Ovary (tissue), 9 donors: ENCODE measurements around the gene GNG12. TPM values are rescaled to one million over a fixed set of nuclear protein-coding genes. Genes with fewer than 3 reads are reported as not detected.

Source experiments
- DNase-seq, 5 donors: peaks; one replicate each; pipeline ENCODE4 v3.0.0-alpha.2; 2019 to 2020
- H3K27ac ChIP-seq, 2 donors: fragments of 200-600 bp; one replicate each; pipeline versions ENCODE4 v1.5.1 to v1.8.0; 2019 to 2022
- H3K27me3 ChIP-seq: fragments of 200-600 bp; one replicate; pipeline ENCODE4 v1.8.0; 2022
- H3K36me3 ChIP-seq: fragments of 200-600 bp; sonication (generic); one replicate; pipeline ENCODE4 v1.5.1; 2019
- H3K4me1 ChIP-seq: one replicate; pipeline ENCODE4 v1.8.1; 2013; ENCODE audit warnings: mild to moderate bottlenecking, moderate library complexity; ENCODE audit not compliant: insufficient read depth
- H3K4me3 ChIP-seq: fragments of 200-600 bp; sonication (generic); one replicate; pipeline ENCODE4 v1.5.1; 2017
- H3K9me3 ChIP-seq, 2 donors: fragments of 200-600 bp in 1 of 2; sonication (generic) in 1 of 2; one replicate each; pipeline versions ENCODE4 v1.5.1 to v1.8.1; 2013 to 2019; ENCODE audit warnings: mild to moderate bottlenecking in 1 of 2, moderate library complexity in 1 of 2
- EP300 ChIP-seq: sonication (generic); formaldehyde crosslinking; IDR thresholded peaks from one replicate; pipeline ENCODE4 v1.6.1; 2017; ENCODE audit warnings: antibody characterized with exemption
- POLR2A ChIP-seq: fragments of 450-650 bp; IDR thresholded peaks from one replicate; pipeline ENCODE4 v1.6.1; 2017; ENCODE audit warnings: antibody characterized with exemption, mild to moderate bottlenecking, moderate library complexity
- WGBS, 3 donors: extraction: QIAGEN DNeasy Blood & Tissue Kit in 1 of 3; methylation state at CpG; one replicate each; pipeline versions ENCODE4 v1.1.5 to v1.1.7; 2013 to 2017; 5-methylcytosine and 5-hydroxymethylcytosine counted together
- intact Hi-C, 4 donors: fragments of 100-400 bp; cut with DNase I; formaldehyde crosslinking; loops; one replicate each; pipeline versions ENCODE4 v1.11.0 to v1.15.1; 2022 to 2023
- polyA plus RNA-seq, 2 donors: library from polyadenylated mRNA; stranded (reverse); fragments of 200-250 nt in 1 of 2; fragments of 350-450 nt in 1 of 2; fragmentation: Illumina TruSeq in 1 of 2; extraction: RNeasy Lipid Tissue Mini Kit (QIAGEN cat#74804) in 1 of 2; gene quantifications; one replicate each; pipeline ENCODE4 v1.2.3, GENCODE V29; 2013 to 2014
- total RNA-seq, 7 donors: library from RNA; depleted of rRNA in 2 of 7; stranded (reverse); fragments of >200 nt in 2 of 7; fragmentation: NEBNext Ultra II Directional in 3 of 7; extraction: Animal tissue kit (Norgen Biotek cat#: 25700) in 3 of 7; gene quantifications; one replicate each; pipeline versions ENCODE4 v1.1.0 to v1.2.4, GENCODE V29; 2016 to 2023
- TF ChIP-seq, protein P1 (sequence below), 3 donors: fragments of 450-650 bp in 2 of 3; fragments of 200-600 bp in 1 of 3; IDR thresholded peaks; one replicate each; pipeline versions ENCODE4 v1.5.1 to v1.8.0; 2016 to 2022; ENCODE audit warnings: antibody characterized with exemption in 3 of 3, mild to moderate bottlenecking in 1 of 3
- donor health status: DM: no; HTN: no; CAD: no; lungs with moderate emphysema.
- donor health status: DM: no; HTN: no; CAD: no.
- donor health status: Bipolar disorder and iron deficiency.
- donor health status: DM: yes; HTN: yes; CAD: no.
- donor health status: DM: no; HTN: no; CAD: no.
- donor health status: DM: yes; HTN: yes; CAD: no.

Gene GNG12
- total and polyA plus RNA-seq, 9 donors: 41.0 to 121 (median 68.0) TPM

DNA sequence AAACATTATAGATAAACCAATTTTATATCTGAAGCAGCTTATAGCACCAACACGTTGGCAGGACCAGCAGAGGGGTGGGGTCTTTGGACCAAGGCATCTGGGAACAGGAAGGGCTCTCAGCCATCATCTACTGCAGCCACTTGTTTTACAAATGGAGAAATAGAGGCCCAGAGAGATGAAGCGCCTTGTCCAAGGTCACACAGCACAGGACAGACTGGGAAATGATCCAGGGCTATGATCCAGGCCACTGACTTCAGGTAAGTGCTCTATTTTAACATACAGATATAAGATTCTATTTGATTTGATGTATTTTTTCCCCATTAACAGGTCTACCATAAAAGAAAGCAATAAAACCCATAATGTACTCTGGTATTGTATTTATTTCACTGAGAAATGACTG is 131.4 kb downstream of the GNG12 start:
- 86 to 96% (median 94%) methylated on average over 2 of the region's 2 CpGs for WGBS, 3 donors
- Histone ChIP-seq H3K36me3 (no peaks in the 10 kb centered on the region), H3K9me3 (no peaks in the 10 kb centered on the region), H3K27me3 (no peaks in the 10 kb centered on the region), H3K4me3 (no peak overlapping the region), H3K27ac (no peak overlapping the region), H3K4me1 (no peaks in the 10 kb centered on the region)
- intact Hi-C loops: no loop called here
- no peak for DNase-seq
- TF ChIP-seq, protein P1, sequence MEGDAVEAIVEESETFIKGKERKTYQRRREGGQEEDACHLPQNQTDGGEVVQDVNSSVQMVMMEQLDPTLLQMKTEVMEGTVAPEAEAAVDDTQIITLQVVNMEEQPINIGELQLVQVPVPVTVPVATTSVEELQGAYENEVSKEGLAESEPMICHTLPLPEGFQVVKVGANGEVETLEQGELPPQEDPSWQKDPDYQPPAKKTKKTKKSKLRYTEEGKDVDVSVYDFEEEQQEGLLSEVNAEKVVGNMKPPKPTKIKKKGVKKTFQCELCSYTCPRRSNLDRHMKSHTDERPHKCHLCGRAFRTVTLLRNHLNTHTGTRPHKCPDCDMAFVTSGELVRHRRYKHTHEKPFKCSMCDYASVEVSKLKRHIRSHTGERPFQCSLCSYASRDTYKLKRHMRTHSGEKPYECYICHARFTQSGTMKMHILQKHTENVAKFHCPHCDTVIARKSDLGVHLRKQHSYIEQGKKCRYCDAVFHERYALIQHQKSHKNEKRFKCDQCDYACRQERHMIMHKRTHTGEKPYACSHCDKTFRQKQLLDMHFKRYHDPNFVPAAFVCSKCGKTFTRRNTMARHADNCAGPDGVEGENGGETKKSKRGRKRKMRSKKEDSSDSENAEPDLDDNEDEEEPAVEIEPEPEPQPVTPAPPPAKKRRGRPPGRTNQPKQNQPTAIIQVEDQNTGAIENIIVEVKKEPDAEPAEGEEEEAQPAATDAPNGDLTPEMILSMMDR (IDR thresholded peaks at IDR 0.05): no peak
- no peak for TF ChIP-seq EP300
- no peak for TF ChIP-seq POLR2A

DNA sequence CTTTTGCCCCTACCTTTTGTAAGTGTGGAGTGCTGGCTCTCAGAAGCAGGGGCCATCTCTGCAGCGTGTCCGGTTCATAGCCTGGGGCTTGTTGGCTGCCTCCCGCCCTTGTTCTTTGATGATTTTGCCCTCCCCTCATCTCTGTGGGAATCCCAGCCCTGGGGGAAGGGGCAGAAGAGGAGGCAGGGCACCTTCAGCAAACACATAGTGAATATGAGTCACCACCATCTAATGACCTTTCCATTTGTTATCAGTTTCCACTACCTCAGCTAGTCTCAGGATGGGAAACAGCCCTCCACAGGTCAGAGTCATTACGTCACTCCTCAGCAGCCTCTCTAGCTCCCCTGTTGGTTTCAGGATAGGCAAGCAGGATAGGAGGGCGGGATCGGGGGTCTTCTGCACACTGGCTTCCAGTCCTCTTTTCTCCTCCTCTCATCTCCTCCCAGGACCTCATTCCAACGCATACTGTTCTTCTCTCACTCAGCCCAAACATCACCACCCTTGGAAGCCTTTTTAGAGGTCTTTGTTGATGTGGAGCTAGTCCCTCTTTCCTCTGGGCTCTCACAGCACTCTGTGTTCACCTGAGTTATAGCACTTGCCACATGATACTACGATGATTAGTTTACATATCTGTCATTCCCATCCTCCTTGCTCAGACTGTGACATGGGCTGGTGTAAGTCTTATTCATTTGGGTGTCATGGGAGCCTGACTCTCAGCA is 132.4 kb downstream of the GNG12 start:
- Histone ChIP-seq H3K27ac (no peak overlapping the region), H3K4me3 (no peak overlapping the region), H3K27me3 (no peaks in the 10 kb centered on the region), H3K36me3 (no peaks in the 10 kb centered on the region), H3K4me1 (no peaks in the 10 kb centered on the region), H3K9me3 (no peaks in the 10 kb centered on the region)
- intact Hi-C loops: no loop called here
- WGBS, 3 donors: 80 to 83% (median 81%) methylated on average over 8 of the region's 8 CpGs
- no peak for DNase-seq
- TF ChIP-seq POLR2A (no peak), EP300 (no peak)
- TF ChIP-seq, protein P1 (IDR thresholded peaks at IDR 0.05): no peak

DNA sequence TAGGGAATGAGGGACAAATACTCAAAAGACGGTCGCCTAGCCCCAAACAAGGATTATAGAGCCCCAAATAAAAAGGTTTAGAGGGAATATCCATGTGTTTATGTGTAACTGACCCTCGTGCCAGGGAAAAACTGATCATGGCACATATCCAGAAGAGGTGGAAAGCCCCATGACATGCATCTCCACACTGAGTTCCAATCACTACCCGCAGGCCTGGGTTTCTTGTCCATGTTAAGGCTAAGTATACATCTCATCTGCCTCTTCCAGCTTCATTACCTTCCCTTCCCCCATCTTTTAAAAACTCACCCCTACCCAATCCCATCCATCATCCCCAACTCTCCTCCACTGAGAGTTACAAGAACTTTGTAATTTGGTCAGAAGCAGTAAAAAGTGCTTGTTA is 133.0 kb downstream of the GNG12 start:
- intact Hi-C loops: no loop called here
- Histone ChIP-seq H3K27ac (no peak overlapping the region), H3K4me3 (no peak overlapping the region), H3K36me3 (no peaks in the 10 kb centered on the region), H3K9me3 (no peaks in the 10 kb centered on the region), H3K27me3 (no peaks in the 10 kb centered on the region), H3K4me1 (no peaks in the 10 kb centered on the region)
- WGBS, 3 donors: 85 to 91% (median 90%) methylated on average over 4 of the region's 4 CpGs
- no peak for TF ChIP-seq EP300
- TF ChIP-seq POLR2A: no peak
- TF ChIP-seq, protein P1 (IDR thresholded peaks at IDR 0.05): no peak
- no peak for DNase-seq

DNA sequence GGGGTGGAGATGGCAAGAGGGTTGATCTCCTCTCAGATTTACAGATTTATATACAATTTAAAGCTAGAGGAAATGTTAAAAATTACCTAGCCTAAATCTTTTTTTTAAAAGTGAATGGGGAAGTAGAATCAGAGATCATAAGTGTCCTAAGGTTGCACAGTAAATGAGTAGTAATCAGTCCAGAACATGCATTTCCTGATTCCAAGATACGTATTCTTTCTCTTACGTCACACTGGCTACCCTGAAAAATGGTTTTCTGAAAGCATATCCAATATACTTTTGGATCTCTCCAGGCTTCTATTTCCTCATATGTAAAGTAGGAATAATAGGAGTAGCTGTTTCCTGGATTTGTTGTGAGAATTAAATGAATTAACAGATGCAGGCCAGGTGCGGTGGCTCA is 136.6 kb downstream of the GNG12 start:
- WGBS, 3 donors: 86 to 92% (median 92%) methylated on average over 3 of the region's 3 CpGs
- Histone ChIP-seq H3K27ac (no peak overlapping the region), H3K9me3 (no peaks in the 10 kb centered on the region), H3K27me3 (no peaks in the 10 kb centered on the region), H3K4me3 (no peak overlapping the region), H3K4me1 (no peaks in the 10 kb centered on the region), H3K36me3 (no peaks in the 10 kb centered on the region)
- no peak for DNase-seq
- intact Hi-C loops: no loop called here
- TF ChIP-seq POLR2A (no peak), EP300 (no peak)
- TF ChIP-seq, protein P1 (IDR thresholded peaks at IDR 0.05): no peak
